SK-N-MC (cell line): ENCODE data around the gene TMEM87B.

Source experiments
- EZH2 ChIP-seq: fragments of 200-600 bp; sonication (generic); IDR thresholded peaks from one replicate; pipeline ENCODE4 v1.6.1; 2017; ENCODE audit warnings: antibody characterized with exemption
- POLR2AphosphoS5 ChIP-seq: IDR thresholded peaks from 2 replicates; pipeline ENCODE4 v1.6.1; 2012; ENCODE audit warnings: mild to moderate bottlenecking, low read depth, low read length, borderline replicate concordance

DNA sequence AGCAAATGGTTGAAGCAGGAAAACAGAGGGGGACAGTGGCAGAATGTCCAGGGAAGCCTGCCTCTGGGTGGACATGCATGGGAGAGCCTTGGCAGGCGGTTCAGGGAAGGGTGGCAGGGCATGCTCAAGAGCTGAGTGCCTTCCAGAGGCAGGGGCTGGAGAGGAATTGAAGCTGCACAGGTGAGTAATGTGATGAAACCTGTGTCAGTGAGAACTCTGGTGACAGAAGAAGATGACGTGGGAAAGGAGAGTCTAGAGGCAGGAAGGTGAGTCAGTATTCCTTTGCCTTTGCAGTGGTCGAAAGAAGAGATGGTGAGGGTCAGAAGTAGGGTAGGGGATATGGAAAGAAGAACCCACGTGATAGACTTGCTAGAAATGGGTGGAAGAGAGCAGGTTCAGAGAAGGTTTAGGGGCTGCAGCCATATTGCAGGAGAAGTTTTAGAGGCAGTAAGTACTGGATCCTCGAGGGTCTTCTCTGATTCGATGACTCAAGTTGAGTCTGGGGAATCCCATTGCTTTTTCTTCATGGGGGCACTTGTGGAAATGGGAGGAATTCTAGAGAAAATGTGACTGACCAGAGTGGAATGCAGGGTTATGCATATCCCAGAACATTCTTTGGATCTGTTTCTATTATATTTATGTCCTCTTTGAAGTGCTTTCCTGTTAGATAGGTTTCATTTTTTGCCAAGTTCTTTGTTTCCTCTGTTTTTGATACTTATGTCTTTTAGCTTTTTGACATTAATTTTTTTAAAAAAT is 37.4 kb downstream of the TMEM87B start:
- TF ChIP-seq POLR2AphosphoS5, result no peak
- TF ChIP-seq EZH2, result no peak
